Middle frontal gyrus (tissue), 1 donor: Measurements from ENCODE around the gene INO80E.
"Not testable (repeated sequence)": the region's sequence is repeated elsewhere in the genome, so short reads cannot be mapped to it uniquely, and the experiment has no call there.

Source experiments
- DNase-seq: peaks from one replicate; pipeline ENCODE4 v3.0.0-alpha.2; 2015; ENCODE audit warnings: low spot score; ENCODE audit errors: extremely low spot score

Gene INO80E

GRCh38 chr16:30030011-30030685 lies 34.1 kb downstream of the INO80E start:
- no peak for DNase-seq

- DNase-seq, result no peak
These were observed 34.9 kb downstream of the INO80E start, which contains the start of gene TLCD3B for GRCh38 chr16:30030841-30031413. Gene TLCD3B, minus strand, starts transcription at chr16:30031271. Its CDS starts 744 bp downstream, at chr16:30030527.

GRCh38 chr16:30031477-30031918 lies 35.5 kb downstream of the INO80E start:
- no peak for DNase-seq

- no peak for DNase-seq
These were observed 36.2 kb downstream of the INO80E start for GRCh38 chr16:30032083-30032819.

- no peak for DNase-seq
These were observed 37.2 kb downstream of the INO80E start for GRCh38 chr16:30033270-30033669.

- DNase-seq, result no peak
These were observed 44.2 kb downstream of the INO80E start for GRCh38 chr16:30040221-30040620.

- DNase-seq, result not testable (repeated sequence)
These were observed 44.6 kb downstream of the INO80E start for GRCh38 chr16:30040690-30041089.

- DNase-seq, result no peak
These were observed 45.8 kb downstream of the INO80E start for GRCh38 chr16:30041841-30042240.

GRCh38 chr16:30046178-30046577 lies 50.1 kb downstream of the INO80E start:
- no peak for DNase-seq

- no peak for DNase-seq
These were observed 50.5 kb downstream of the INO80E start for GRCh38 chr16:30046588-30046987.

GRCh38 chr16:30049871-30050270 lies 53.8 kb downstream of the INO80E start:
- no peak for DNase-seq

GRCh38 chr16:30051518-30051917 lies 55.5 kb downstream of the INO80E start:
- no peak for DNase-seq

- DNase-seq, result peak; percentile 53
These were observed 56.8 kb downstream of the INO80E start for GRCh38 chr16:30052671-30053372.

GRCh38 chr16:30053376-30054015 lies 57.5 kb downstream of the INO80E start:
- DNase-seq, result no peak

- no peak for DNase-seq
These were observed 58.4 kb downstream of the INO80E start for GRCh38 chr16:30054451-30054850.

GRCh38 chr16:30054959-30055553 lies 59.0 kb downstream of the INO80E start:
- no peak for DNase-seq
